ENCODE results near the gene TBPL2.
A peak's percentile ranks its signal among the peaks of the same experiment; 100 is the strongest.

The TBPL2 gene

GRCh38 chr14:55433880-55434804 lies 6.3 kb downstream of the TBPL2 start:
- DNase-seq (ENCODE audit: extremely low read depth, low read depth): no peak
- H3K4me3 ChIP-seq (replicated peaks; ENCODE audit: low read depth, low read length): no peak overlapping the region
- no peak for TF ChIP-seq CTCF (IDR thresholded peaks at IDR 0.05; ENCODE audit: low read depth, low read length, missing control alignments)

GRCh38 chr14:55432628-55433027 lies 7.8 kb downstream of the TBPL2 start:
- no peak for DNase-seq (ENCODE audit: extremely low read depth, low read depth)
- H3K4me3 ChIP-seq (replicated peaks; ENCODE audit: low read depth, low read length): no peak overlapping the region
- no peak for TF ChIP-seq CTCF (IDR thresholded peaks at IDR 0.05; ENCODE audit: low read depth, low read length, missing control alignments)

- no peak overlapping the region for H3K4me3 ChIP-seq (replicated peaks; ENCODE audit: low read depth, low read length)
- TF ChIP-seq CTCF (IDR thresholded peaks at IDR 0.05; ENCODE audit: low read depth, low read length, missing control alignments): peak; percentile 41
- DNase-seq (ENCODE audit: extremely low read depth, low read depth): peak; percentile 72
Measured at GRCh38 chr14:55430024-55430690, 10.3 kb downstream of the TBPL2 start.

- no peak overlapping the region for H3K4me3 ChIP-seq (replicated peaks; ENCODE audit: low read depth, low read length)
- DNase-seq (ENCODE audit: extremely low read depth, low read depth): no peak
- no peak for TF ChIP-seq CTCF (IDR thresholded peaks at IDR 0.05; ENCODE audit: low read depth, low read length, missing control alignments)
Measured at GRCh38 chr14:55427439-55427838, 13.0 kb downstream of the TBPL2 start.

- no peak overlapping the region for H3K4me3 ChIP-seq (replicated peaks; ENCODE audit: low read depth, low read length)
- no peak for TF ChIP-seq CTCF (IDR thresholded peaks at IDR 0.05; ENCODE audit: low read depth, low read length, missing control alignments)
- no peak for DNase-seq (ENCODE audit: extremely low read depth, low read depth)
Measured at GRCh38 chr14:55426891-55427290, 13.5 kb downstream of the TBPL2 start.

- peak; percentile 28 for TF ChIP-seq CTCF (IDR thresholded peaks at IDR 0.05; ENCODE audit: low read depth, low read length, missing control alignments)
- H3K4me3 ChIP-seq (replicated peaks; ENCODE audit: low read depth, low read length): no peak overlapping the region
- DNase-seq (ENCODE audit: extremely low read depth, low read depth): no peak
Measured at GRCh38 chr14:55425091-55425490, 15.3 kb downstream of the TBPL2 start.
